Stimulated activated CD4-positive, alpha-beta T cell treated with anti-CD3 and anti-CD28 coated beads, Interleukin-1b, Interleukin-23, amount 100 ng/mL, for 24 hours (primary cell): ENCODE results near the gene CLUH.
"Not testable (repeated sequence)": the region's sequence is repeated elsewhere in the genome, so short reads cannot be mapped to it uniquely, and the experiment has no call there.

Experiments used
- DNase-seq, 4 experiments: peaks; one replicate each; pipeline ENCODE4 v3.0.0-alpha.2; 2020; ENCODE audit warnings: low read depth in 4 of 4, low spot score in 1 of 4

CLUH gene

GRCh38 chr17:2701996-2702741 is 9.4 kb downstream of the CLUH start:
- DNase-seq, result no peak

- DNase-seq, result no peak
These were observed 10.2 kb downstream of the CLUH start for GRCh38 chr17:2701161-2701995.

- DNase-seq, result no peak
These were observed 10.9 kb downstream of the CLUH start for GRCh38 chr17:2700491-2701141.

GRCh38 chr17:2700030-2700490 is 11.5 kb downstream of the CLUH start:
- DNase-seq, result no peak

- DNase-seq, result not testable (repeated sequence)
These were observed 12.3 kb downstream of the CLUH start for GRCh38 chr17:2699216-2699805.

GRCh38 chr17:2697611-2698162 is 13.9 kb downstream of the CLUH start:
- no peak for DNase-seq

GRCh38 chr17:2695961-2696760 is 15.4 kb downstream of the CLUH start:
- no peak for DNase-seq

GRCh38 chr17:2695243-2695960 is 16.2 kb downstream of the CLUH start:
- DNase-seq, result no peak

- DNase-seq, result no peak
These were observed 17.0 kb downstream of the CLUH start for GRCh38 chr17:2694381-2695242.

- no peak for DNase-seq
These were observed 17.8 kb downstream of the CLUH start for GRCh38 chr17:2693561-2694380.

GRCh38 chr17:2692781-2693135 is 18.8 kb downstream of the CLUH start:
- DNase-seq, result no peak

GRCh38 chr17:2691965-2692780 is 19.4 kb downstream of the CLUH start:
- no peak for DNase-seq

- no peak for DNase-seq
These were observed 20.3 kb downstream of the CLUH start for GRCh38 chr17:2691069-2691871.

GRCh38 chr17:2690165-2691068 is 21.1 kb downstream of the CLUH start:
- DNase-seq, result no peak
